Iris pigment epithelial cell (primary cell): ENCODE measurements around the gene DGKA.
"Not testable (repeated sequence)": the region's sequence is repeated elsewhere in the genome, so short reads cannot be mapped to it uniquely, and the experiment has no call there.

ENCODE experiments used
- DNase-seq: peaks from one replicate; pipeline ENCODE4 v3.0.0-alpha.2; 2011; ENCODE audit warnings: low read depth

Gene DGKA

GRCh38 chr12:55930771-55931316 is at the start of gene DGKA:
DGKA (plus strand) TSS chr12:55931162; CDS start chr12:55936504, 5,342 bp downstream.
- peak; percentile 81 for DNase-seq

- no peak for DNase-seq
Measured at GRCh38 chr12:55885113-55885512, 45.8 kb upstream of the DGKA start.

GRCh38 chr12:55891310-55891709 is 39.7 kb upstream of the DGKA start:
- DNase-seq, result no peak

- no peak for DNase-seq
Measured at GRCh38 chr12:55893723-55894122, 37.2 kb upstream of the DGKA start.

- DNase-seq, result peak; percentile 83
Measured at GRCh38 chr12:55899082-55899481, 31.9 kb upstream of the DGKA start.

GRCh38 chr12:55901881-55902490 is 29.0 kb upstream of the DGKA start:
- DNase-seq, result no peak

GRCh38 chr12:55906056-55906455 is 24.9 kb upstream of the DGKA start:
- peak; percentile 72 for DNase-seq

- DNase-seq, result peak; percentile 58
Measured at GRCh38 chr12:55908726-55909512, 22.0 kb upstream of the DGKA start.

GRCh38 chr12:55909513-55909884 is 21.5 kb upstream of the DGKA start:
- no peak for DNase-seq

- no peak for DNase-seq
Measured at GRCh38 chr12:55912908-55913307, 18.1 kb upstream of the DGKA start.

- DNase-seq, result no peak
Measured at GRCh38 chr12:55915482-55915859, 15.5 kb upstream of the DGKA start.

- peak; percentile 71 for DNase-seq
Measured at GRCh38 chr12:55919032-55919431, 11.9 kb upstream of the DGKA start.

- no peak for DNase-seq
Measured at GRCh38 chr12:55922126-55922525, 8.8 kb upstream of the DGKA start.

- DNase-seq, result not testable (repeated sequence)
Measured at GRCh38 chr12:55923648-55924047, 7.3 kb upstream of the DGKA start.

GRCh38 chr12:55925371-55925770 is 5.6 kb upstream of the DGKA start:
- no peak for DNase-seq

GRCh38 chr12:55925870-55926737 is 4.9 kb upstream of the DGKA start:
- no peak for DNase-seq

GRCh38 chr12:55926738-55927587 is 4.0 kb upstream of the DGKA start:
- peak; percentile 93 for DNase-seq

- peak; percentile 58 for DNase-seq
Measured at GRCh38 chr12:55927588-55928502, 3.1 kb upstream of the DGKA start, which contains the start of gene PYM1. PYM1 (minus strand) TSS chr12:55927894; CDS start chr12:55927761, 133 bp downstream.

GRCh38 chr12:55929306-55929791 is 1.6 kb upstream of the DGKA start:
- no peak for DNase-seq

- DNase-seq, result no peak
Measured at GRCh38 chr12:55931317-55931779, 386 bp downstream of the DGKA start.
